Stimulated activated CD4-positive, alpha-beta T cell treated with anti-CD3 and anti-CD28 coated beads, Interleukin-4, amount 100 ng/mL, for 1 hour (primary cell): ENCODE data around the gene DPRX.

Experiments
- DNase-seq: peaks from one replicate; pipeline ENCODE4 v3.0.0-alpha.2; 2020

DPRX gene

GRCh38 chr19:53631949-53632407, at the start of gene DPRX:
DPRX (plus strand) TSS chr19:53631999; CDS start chr19:53632107, 108 bp downstream.
- no peak for DNase-seq

GRCh38 chr19:53583181-53583580, 48.6 kb upstream of the DPRX start:
- DNase-seq: no peak

DNA sequence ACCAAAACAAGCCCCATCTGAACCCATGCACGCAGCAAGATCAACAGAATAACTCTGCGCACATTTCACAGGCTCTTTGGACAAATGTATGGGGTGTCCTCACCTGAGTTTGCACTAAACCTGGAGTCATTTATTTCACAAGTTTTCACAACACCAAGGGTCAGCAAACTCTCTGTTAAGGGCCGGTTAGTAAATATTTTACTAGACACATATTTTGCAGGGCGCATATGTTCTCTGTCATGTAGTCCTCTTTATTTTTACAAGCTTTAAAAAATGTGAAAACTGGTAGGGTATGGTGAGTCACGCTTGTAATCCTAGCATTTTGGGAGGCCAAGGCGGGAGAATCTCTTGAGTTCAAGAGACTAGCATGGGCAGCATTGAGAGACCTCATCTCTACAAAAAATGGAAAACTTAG, 45.5 kb upstream of the DPRX start:
- no peak for DNase-seq

- no peak for DNase-seq
Observed at GRCh38 chr19:53594811-53595509, 36.8 kb upstream of the DPRX start.

GRCh38 chr19:53595510-53595867, 36.3 kb upstream of the DPRX start:
- DNase-seq: no peak

DNA sequence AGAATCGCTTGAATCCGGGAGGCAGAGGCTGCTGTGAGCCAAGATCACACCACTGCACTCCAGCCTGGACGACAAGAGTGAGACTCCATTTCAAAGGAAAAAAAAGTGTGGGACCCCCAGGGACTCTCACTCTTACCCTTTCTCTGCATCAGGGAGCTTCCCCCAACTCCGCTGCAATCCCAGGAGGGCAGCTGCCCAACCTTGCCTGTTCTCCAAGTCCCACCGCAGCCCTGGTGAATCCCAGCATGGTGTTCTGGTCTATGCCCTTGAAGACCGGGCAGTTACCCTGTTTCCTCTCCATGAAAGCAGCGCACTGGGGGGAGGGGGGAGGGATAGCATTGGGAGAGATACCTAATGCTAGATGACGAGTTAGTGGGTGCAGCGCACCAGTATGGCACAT, 35.7 kb upstream of the DPRX start:
- DNase-seq: no peak

GRCh38 chr19:53597023-53597422, 34.8 kb upstream of the DPRX start:
- no peak for DNase-seq

DNA sequence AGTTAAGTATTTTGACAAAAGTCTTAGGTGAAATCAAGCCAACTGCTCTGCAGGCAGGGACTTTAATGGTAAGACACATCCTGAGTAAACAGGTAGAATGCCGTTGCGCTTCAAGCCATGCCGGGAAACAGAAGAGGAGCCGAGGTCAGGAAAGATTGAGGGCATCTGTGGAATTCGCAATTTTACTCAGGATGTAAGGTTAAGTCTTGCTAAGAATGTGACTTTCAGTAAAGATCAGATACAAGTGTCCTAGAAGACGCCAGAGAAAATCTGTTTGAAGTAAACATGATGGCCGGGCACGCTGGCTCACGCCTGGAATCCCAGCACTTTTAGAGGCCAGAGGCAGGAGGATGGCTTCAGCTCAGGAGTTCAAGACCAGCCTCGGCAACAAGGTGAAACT, 33.4 kb upstream of the DPRX start:
- DNase-seq: no peak

DNA sequence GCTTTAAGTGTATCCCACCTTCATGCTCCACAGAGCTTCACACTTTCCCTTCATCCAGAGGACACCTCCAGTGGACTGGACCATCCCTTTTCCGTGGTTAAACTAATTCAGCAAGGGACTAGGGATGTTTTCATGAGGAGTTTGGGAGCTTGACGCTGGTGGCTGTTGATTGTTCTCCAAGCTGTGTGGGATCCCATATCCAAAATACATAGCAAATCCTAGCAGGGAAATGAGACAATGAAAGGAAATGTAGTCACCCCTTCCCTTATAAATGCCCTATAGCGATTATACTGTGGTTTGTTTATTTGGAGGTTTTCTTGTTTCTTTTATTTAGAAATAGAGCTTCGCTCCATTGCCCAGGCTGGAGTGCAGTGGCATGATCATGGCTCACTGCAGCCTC, 31.6 kb upstream of the DPRX start:
- no peak for DNase-seq

GRCh38 chr19:53606031-53606430, 25.8 kb upstream of the DPRX start:
- DNase-seq: no peak

DNA sequence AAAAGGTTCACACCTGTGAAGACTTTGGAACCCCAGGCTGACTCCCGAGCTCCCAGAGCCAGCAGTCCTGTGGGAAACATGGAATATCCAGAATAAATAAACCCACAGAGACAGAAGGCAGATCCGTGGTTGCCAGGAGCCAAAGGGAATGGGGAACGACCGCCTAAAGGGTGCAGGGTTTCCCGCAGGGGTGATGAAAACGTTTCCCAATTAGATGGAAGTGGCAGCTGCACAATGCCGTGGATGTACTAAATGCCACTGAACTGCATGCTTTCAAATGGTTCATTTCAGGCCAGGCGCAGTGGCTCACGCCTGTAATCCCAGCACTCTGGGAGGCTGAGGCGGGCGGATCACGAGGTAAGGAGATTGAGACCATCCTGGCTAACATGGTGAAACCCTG, 23.4 kb upstream of the DPRX start:
- no peak for DNase-seq

DNA sequence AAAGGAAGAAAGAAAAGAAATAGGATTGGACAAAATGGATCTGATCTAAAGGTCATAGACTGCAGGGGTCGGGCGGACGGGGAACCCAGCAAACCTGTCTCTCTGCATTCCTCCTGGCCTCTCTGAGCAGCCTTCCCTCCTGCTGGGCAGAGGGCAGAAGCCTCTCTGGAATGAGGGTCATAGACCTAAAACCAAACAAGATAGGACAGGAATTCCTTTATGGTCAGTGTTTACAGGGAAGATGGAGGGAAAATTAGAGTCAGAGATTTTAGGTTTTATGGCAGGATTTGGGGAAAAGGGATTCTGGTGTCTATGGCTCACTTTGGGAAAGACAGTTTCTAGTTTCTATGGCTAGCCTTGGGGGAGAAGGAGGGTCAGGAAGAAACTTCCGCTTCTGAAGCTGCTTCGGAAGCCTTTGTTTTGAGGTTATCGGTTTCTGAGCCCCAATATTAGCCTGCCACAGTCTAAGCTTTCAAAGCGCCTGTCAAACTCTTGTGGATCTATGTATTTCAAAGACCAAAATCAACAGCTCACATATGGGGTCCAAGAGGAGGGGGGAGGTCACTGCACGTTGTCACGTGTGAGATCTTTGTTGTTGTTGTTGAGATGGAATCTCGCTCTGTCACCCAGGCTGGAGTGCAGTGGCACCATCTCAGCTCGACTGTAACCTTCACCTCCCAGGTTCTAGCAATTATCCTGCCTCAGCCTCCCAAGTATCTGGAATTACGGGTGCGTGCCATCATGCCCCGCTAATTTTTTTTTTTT, 18.9 kb upstream of the DPRX start:
- DNase-seq: no peak

- DNase-seq: no peak
Observed at GRCh38 chr19:53621885-53622740, 9.7 kb upstream of the DPRX start.

- no peak for DNase-seq
Observed at GRCh38 chr19:53624771-53625545, 6.8 kb upstream of the DPRX start.

DNA sequence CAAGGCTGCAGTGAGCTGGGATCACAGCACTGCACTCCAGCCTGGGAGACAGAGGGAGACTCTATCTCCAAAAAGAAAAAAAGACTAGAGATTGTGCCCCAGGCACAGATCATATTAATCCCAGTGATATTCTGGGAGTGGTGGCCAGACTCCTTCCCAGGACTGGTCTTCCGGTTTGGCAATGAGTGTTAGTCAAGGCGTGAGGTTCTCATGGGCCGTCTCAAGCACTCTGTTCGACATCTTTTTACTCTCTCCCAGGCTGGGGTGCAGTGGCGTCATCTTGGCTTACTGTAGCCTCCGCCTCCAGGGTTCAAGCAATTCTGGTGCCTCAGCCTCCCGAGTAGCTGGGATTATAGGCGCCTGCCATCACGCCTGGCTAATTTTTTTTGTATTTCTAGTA, 5.3 kb upstream of the DPRX start:
- no peak for DNase-seq

- no peak for DNase-seq
Observed at GRCh38 chr19:53626976-53627375, 4.8 kb upstream of the DPRX start.

DNA sequence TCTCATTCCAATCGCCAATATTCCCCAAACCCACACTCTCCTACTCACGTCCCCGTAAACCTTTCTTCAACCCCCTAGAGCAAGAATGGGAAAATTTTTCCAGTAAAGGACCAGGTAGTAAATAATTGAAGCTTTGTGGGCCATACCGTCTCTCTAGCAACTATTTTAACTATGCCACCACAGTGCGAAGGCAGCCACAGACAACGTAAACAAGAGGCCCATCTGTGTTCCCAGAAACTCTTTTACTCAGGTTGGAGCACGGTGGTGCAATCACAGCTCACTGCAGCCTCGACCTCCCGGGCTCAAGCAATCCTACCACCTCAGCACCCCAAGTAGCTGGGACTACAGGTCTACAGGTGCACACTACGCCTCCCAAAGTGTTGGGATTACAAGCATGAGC, 3.0 kb downstream of the DPRX start:
- DNase-seq: no peak

DNA sequence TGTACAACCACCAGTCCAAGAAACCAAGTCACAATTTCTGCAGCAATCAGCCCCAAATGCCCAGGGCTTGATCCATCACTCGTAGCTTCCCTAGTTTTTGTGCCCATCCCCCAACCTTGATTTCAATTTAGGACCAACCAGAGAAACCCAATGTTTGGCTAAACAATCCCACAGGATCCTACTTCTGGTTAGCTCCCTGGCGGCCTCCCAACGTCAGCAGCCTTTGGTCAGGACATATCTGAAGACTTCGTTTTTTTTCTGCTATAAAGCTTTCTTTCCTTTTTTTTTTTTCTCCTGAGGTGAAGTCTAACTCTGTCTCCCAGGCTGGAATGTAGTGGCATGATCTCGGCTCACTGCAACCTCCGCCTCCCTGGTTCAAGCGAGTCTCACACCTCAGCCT, 7.7 kb downstream of the DPRX start:
- DNase-seq: no peak

DNA sequence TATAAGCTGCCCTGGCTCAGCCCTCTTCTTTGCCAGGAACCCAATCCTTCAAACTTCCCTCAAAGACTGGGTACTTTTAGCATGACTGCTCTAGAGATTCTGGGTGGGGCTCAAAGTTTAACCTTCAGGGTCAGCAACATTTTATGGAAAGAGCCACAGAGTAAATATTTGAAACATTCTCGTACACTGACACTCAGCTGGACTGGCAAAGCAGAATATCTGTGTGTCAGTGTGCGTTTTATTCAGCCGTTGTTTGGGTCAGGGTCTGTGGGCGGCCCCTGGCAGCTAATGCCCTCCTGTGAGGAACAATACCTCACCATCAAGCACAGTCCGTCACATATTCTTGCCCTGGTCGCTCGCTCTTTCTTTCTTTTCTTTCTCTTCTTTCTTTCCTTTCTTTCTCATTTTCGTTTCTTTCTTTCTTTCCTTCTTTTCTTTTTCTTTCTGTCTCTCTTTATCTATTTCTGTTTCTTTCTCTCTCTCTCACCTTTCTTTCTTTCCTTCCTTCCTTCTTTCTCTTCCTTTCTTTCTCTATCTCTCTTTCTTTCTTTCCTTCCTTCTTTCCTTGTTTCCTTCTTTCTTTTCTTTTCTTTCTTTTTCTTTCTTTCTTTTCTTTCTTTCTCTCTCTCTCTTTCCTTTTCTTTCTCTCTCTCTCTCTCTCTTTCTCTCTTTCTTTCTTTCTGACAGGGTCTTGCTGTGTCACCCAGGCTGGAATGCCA, 10.7 kb downstream of the DPRX start:
- no peak for DNase-seq

DNA sequence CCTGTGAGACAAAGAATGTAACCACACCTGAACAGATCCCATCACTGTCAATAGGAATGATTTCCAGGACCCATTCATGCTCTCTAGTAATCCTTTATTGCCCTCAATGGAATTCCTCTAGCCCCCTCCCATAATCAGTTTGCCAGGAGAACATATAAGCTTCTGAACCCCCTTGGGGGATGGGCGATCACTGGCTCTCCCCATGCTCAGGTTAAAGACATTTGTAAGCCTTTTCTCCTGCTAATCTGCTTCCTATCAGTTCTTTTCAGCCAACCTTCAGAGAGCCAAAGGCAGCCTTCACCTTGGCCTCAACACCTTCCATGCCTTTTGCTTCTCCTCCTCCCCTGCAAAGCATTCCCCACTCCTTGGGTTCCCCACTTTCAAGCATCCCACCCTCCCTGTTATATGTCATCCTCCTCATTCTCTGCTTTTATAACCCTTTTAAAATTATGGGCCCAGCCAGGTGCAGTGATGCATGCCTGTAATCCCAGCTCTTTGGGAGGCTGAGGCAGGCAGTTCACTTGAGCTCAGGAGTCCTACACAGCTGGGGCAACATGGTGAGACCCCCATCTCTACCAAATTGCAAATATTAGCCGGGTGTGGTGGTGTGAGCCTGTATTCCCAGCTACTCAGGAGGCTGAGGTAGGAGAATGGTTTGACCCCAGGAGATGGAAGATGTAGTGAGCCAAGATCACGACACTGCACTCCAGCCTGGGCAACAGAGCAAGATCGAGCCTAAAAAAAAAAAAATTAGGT, 12.4 kb downstream of the DPRX start:
- DNase-seq: no peak

DNA sequence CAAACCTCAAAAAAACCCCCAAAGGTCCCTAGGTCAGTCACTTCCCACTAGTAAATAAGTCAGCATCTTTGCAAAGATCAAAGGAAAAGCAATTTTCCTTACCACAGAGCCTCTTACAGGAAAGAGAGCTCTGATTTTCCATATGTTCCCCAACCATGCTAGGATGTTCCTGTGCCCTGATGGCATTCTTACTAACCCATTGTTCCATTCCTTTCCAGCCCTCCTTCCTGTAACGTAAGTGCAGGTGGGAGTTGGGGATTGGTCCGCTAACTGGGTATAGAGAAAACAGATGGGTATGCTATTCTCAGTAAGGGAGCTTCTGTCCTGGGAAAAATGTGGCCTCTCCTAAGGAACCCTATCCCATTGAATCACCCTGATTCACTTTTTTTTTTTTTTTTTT, 14.3 kb downstream of the DPRX start:
- DNase-seq: no peak
